DMS79 (cell line): Measurements from ENCODE around the gene RFX8.
"Not testable (repeated sequence)": the region's sequence is repeated elsewhere in the genome, so short reads cannot be mapped to it uniquely, and the experiment has no call there.

Experiments used
- DNase-seq: peaks from one replicate; lab custom pipeline; 2025; lab: John Stamatoyannopoulos, UW

Gene RFX8

GRCh38 chr2:101486258-101486701 lies 11.4 kb upstream of the RFX8 start:
- DNase-seq, result no peak

GRCh38 chr2:101485856-101486255 lies 10.9 kb upstream of the RFX8 start:
- DNase-seq, result no peak

- DNase-seq, result no peak
These were observed 5.9 kb upstream of the RFX8 start for GRCh38 chr2:101480764-101481163.

- DNase-seq, result no peak
These were observed 4.9 kb upstream of the RFX8 start for GRCh38 chr2:101479810-101480209.

- DNase-seq, result no peak
These were observed 4.4 kb upstream of the RFX8 start for GRCh38 chr2:101479328-101479727.

- no peak for DNase-seq
These were observed 3.5 kb upstream of the RFX8 start for GRCh38 chr2:101478181-101479001.

- no peak for DNase-seq
These were observed 2.6 kb upstream of the RFX8 start for GRCh38 chr2:101477556-101477955.

GRCh38 chr2:101476605-101477208 lies 1.8 kb upstream of the RFX8 start:
- no peak for DNase-seq

GRCh38 chr2:101473911-101474701 lies 806 bp downstream of the RFX8 start:
- DNase-seq, result no peak

GRCh38 chr2:101473591-101473910 lies 1.4 kb downstream of the RFX8 start:
- DNase-seq, result no peak

GRCh38 chr2:101469863-101470262 lies 5.0 kb downstream of the RFX8 start:
- no peak for DNase-seq

- peak; percentile 92 for DNase-seq
These were observed 7.6 kb downstream of the RFX8 start for GRCh38 chr2:101467306-101467705.

- peak; percentile 83 for DNase-seq
These were observed 8.5 kb downstream of the RFX8 start for GRCh38 chr2:101466426-101466825.

GRCh38 chr2:101464841-101465240 lies 10.1 kb downstream of the RFX8 start:
- no peak for DNase-seq

GRCh38 chr2:101463911-101464641 lies 10.8 kb downstream of the RFX8 start:
- no peak for DNase-seq

GRCh38 chr2:101463421-101463820 lies 11.5 kb downstream of the RFX8 start:
- no peak for DNase-seq

- no peak for DNase-seq
These were observed 13.5 kb downstream of the RFX8 start for GRCh38 chr2:101461381-101461780.

- not testable (repeated sequence) for DNase-seq
These were observed 20.5 kb downstream of the RFX8 start for GRCh38 chr2:101454408-101454807.

- DNase-seq, result no peak
These were observed 23.9 kb downstream of the RFX8 start for GRCh38 chr2:101450965-101451364.

- no peak for DNase-seq
These were observed 28.0 kb downstream of the RFX8 start for GRCh38 chr2:101446869-101447268.

GRCh38 chr2:101442667-101443061 lies 32.2 kb downstream of the RFX8 start:
- DNase-seq, result no peak

GRCh38 chr2:101442042-101442666 lies 32.8 kb downstream of the RFX8 start:
- DNase-seq, result no peak
